Smooth muscle cell (in vitro differentiated cells): ENCODE results near the gene TIGD3. TPM values are rescaled to one million over a fixed set of nuclear protein-coding genes. Genes with fewer than 3 reads are reported as not detected.
"Not testable (repeated sequence)": the region's sequence is repeated elsewhere in the genome, so short reads cannot be mapped to it uniquely, and the experiment has no call there.

ENCODE experiments used
- DNase-seq: peaks from one replicate; lab custom pipeline; 2025; ENCODE audit not compliant: unreplicated experiment; lab: John Stamatoyannopoulos, UW
- H2AFZ ChIP-seq: fragments of 200-600 bp; sonication (generic); 2 replicates; pipeline ENCODE4 v1.6.0; 2016; ENCODE audit warnings: antibody characterized with exemption, low read depth, mild to moderate bottlenecking
- H3F3A ChIP-seq: fragments of 200-600 bp; sonication (generic); 2 replicates; pipeline ENCODE4 v1.6.0; 2017; ENCODE audit warnings: antibody characterized with exemption, low read depth
- H3K27ac ChIP-seq: fragments of 200-600 bp; sonication (generic); 2 replicates; pipeline ENCODE4 v1.5.1; 2016; ENCODE audit warnings: low read depth, mild to moderate bottlenecking
- H3K27me3 ChIP-seq: fragments of 200-600 bp; sonication (generic); 2 replicates; pipeline ENCODE4 v1.6.1; 2016; ENCODE audit warnings: low read depth, mild to moderate bottlenecking
- H3K36me3 ChIP-seq: fragments of 200-600 bp; sonication (generic); 2 replicates; pipeline ENCODE4 v1.5.1; 2016; ENCODE audit warnings: low read depth
- H3K4me1 ChIP-seq: fragments of 200-600 bp; sonication (generic); 2 replicates; pipeline ENCODE4 v1.5.1; 2016; ENCODE audit warnings: low read depth
- H3K4me2 ChIP-seq: fragments of 200-600 bp; sonication (generic); 2 replicates; pipeline ENCODE4 v1.6.0; 2016; ENCODE audit warnings: mild to moderate bottlenecking
- H3K4me3 ChIP-seq: fragments of 200-600 bp; sonication (generic); 2 replicates; pipeline ENCODE4 v1.5.1; 2016; ENCODE audit warnings: mild to moderate bottlenecking
- H3K79me2 ChIP-seq: fragments of 200-600 bp; sonication (generic); 2 replicates; pipeline ENCODE4 v1.6.0; 2016; ENCODE audit warnings: low read depth, mild to moderate bottlenecking
- H3K9ac ChIP-seq: fragments of 200-600 bp; sonication (generic); 2 replicates; pipeline ENCODE4 v1.6.0; 2016; ENCODE audit warnings: low read depth
- H3K9me3 ChIP-seq: fragments of 200-600 bp; sonication (generic); replicated peaks from 2 replicates; pipeline ENCODE4 v1.5.1; 2016; ENCODE audit warnings: low read depth
- H4K20me1 ChIP-seq: fragments of 200-600 bp; sonication (generic); 2 replicates; pipeline ENCODE4 v1.6.0; 2016; ENCODE audit warnings: low read depth
- CTCF ChIP-seq: fragments of 200-600 bp; sonication (generic); IDR thresholded peaks from 2 replicates; pipeline ENCODE4 v1.5.1; 2017; ENCODE audit warnings: borderline replicate concordance, mild to moderate bottlenecking, antibody characterized with exemption; ENCODE audit not compliant: insufficient read depth, poor library complexity, severe bottlenecking
- WGBS: methylation state at CpG from one replicate; pipeline ENCODE4 v1.1.7; 2016; ENCODE audit warnings: low lambda C conversion rate; 5-methylcytosine and 5-hydroxymethylcytosine counted together
- polyA plus RNA-seq: library from polyadenylated mRNA; unstranded; fragments of >200 nt; fragmentation: Nextera tagmentation; extraction: Ambion mirVana; gene quantifications from 2 replicates; pipeline ENCODE4 v1.2.1, GENCODE V29; 2016
- total RNA-seq: library from RNA; depleted of rRNA; stranded (reverse); fragments of >200 nt; gene quantifications from 2 replicates; pipeline ENCODE4 v1.2.3, GENCODE V29; 2014

The TIGD3 gene
- total and polyA plus RNA-seq, 2 experiments from 2014 or later, result 0.49 TPM; not detected in 1

- peaks cover 3% of the 10 kb centered on the region for H3F3A ChIP-seq
- peaks cover 18% of the 10 kb centered on the region for H3K79me2 ChIP-seq
- H3K4me1 ChIP-seq, result peaks cover 8% of the 10 kb centered on the region
- H2AFZ ChIP-seq, result no peak overlapping the region
- 96% methylated on average over 7 of the region's 7 CpGs for WGBS
- H3K27ac ChIP-seq, result no peak overlapping the region
- no peak for TF ChIP-seq CTCF
- no peaks in the 10 kb centered on the region for H3K36me3 ChIP-seq
- H3K4me3 ChIP-seq, result no peak overlapping the region
- no peaks in the 10 kb centered on the region for H3K9me3 ChIP-seq
- no peaks in the 10 kb centered on the region for H3K27me3 ChIP-seq
- H3K4me2 ChIP-seq, result no peak overlapping the region
- no peak for DNase-seq
- H4K20me1 ChIP-seq, result peaks cover 13% of the 10 kb centered on the region
- H3K9ac ChIP-seq, result no peak overlapping the region
Measured at GRCh38 chr11:65330544-65330943, 24.0 kb upstream of the TIGD3 start.

- DNase-seq, H3K27me3 ChIP-seq, H3K27ac ChIP-seq, H3K4me3 ChIP-seq, H3K9me3 ChIP-seq, H3K9ac ChIP-seq, H3F3A ChIP-seq, H3K4me2 ChIP-seq, H3K36me3 ChIP-seq, H2AFZ ChIP-seq: not testable (repeated sequence)
- peaks cover 10% of the 10 kb centered on the region for H3K4me1 ChIP-seq
- WGBS, result 96% methylated on average over 9 of the region's 9 CpGs
- H4K20me1 ChIP-seq, result peaks cover 32% of the 10 kb centered on the region
- H3K79me2 ChIP-seq, result peaks cover 39% of the 10 kb centered on the region
Measured at GRCh38 chr11:65332591-65332990, 22.0 kb upstream of the TIGD3 start.

DNA sequence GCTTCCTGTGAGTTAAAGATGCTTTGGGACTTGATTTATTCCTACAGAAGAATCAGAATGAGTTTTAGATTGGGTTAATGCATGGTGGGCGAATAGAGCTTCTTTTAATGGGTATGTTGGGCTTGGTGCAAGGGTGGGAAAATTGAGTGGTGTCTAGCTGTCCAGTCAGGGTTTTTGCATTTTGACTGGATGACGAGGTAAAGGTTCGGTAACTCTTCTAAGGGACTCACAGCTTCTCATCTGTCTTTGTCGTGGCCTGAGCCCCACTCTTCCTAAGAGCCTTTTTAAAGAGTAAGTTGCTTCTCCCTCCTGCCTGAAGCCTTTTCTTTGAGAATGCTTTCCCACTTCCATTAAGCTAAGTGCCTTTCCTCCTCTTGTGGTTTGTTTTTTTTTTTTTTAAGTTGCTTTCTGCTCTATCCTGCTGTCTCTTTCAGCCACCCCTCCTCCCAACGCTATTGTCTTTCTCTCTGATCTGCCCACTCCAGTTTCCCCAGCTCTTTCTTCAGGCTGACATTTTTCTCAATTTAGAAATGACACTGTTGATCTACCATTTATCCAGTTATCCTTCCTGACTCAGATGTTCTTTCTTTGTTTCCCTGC is 19.8 kb upstream of the TIGD3 start:
- no peak overlapping the region for H2AFZ ChIP-seq

DNA sequence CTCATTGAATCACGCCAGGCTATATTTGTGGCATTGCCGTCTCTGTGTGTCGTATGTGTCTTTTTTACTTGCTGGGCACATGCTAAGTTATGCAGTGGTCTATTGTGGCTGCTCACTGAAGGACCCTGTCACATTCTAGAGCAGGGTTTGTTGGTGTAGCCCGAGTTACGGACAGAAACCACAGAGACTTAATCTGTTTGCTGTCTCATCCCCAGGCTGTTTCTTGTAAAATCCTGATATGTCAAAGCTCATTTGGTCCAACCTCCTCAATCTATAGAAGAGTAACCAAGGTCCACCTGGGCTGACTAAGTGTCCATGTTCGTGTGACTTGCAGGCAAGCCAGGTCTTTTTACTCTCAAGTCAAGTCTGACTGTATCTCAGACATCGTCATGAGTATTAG is 15.9 kb upstream of the TIGD3 start:
- Histone ChIP-seq H3F3A (peaks cover 9% of the 10 kb centered on the region), H3K27ac (no peak overlapping the region), H3K27me3 (no peaks in the 10 kb centered on the region), H3K36me3 (no peaks in the 10 kb centered on the region), H3K4me1 (peaks cover 10% of the 10 kb centered on the region), H4K20me1 (peaks cover 88% of the 10 kb centered on the region), H3K4me3 (no peak overlapping the region), H3K79me2 (peaks cover 68% of the 10 kb centered on the region), H3K4me2 (no peak overlapping the region), H3K9ac (no peak overlapping the region), H2AFZ (no peak overlapping the region), H3K9me3 (no peaks in the 10 kb centered on the region)
- WGBS, result 80% methylated on average over 7 of the region's 7 CpGs
- TF ChIP-seq CTCF, result no peak
- DNase-seq, result no peak

More for the DNA sequence above, 19.8 kb upstream of the TIGD3 start:
- H3K79me2 ChIP-seq, result peaks cover 61% of the 10 kb centered on the region
- H3F3A ChIP-seq, result peaks cover 9% of the 10 kb centered on the region
- TF ChIP-seq CTCF, result no peak
- peaks cover 10% of the 10 kb centered on the region for H3K4me1 ChIP-seq
- H3K27me3 ChIP-seq, result no peaks in the 10 kb centered on the region
- no peaks in the 10 kb centered on the region for H3K36me3 ChIP-seq
- no peaks in the 10 kb centered on the region for H3K9me3 ChIP-seq
- WGBS, result 15% methylated on average over 5 of the region's 5 CpGs
- peak overlapping the region; percentile 84 for H3K4me2 ChIP-seq
- H3K27ac ChIP-seq, result peak overlapping the region; percentile 75
- peak overlapping the region; percentile 92 for H3K4me3 ChIP-seq
- H4K20me1 ChIP-seq, result peaks cover 54% of the 10 kb centered on the region
- DNase-seq, result no peak
- H3K9ac ChIP-seq, result peak overlapping the region; percentile 92
